ENCODE measurements around the gene ERVK3-1.
A peak's percentile ranks its signal among the peaks of the same experiment; 100 is the strongest.
"Not testable (repeated sequence)": the region's sequence is repeated elsewhere in the genome, so short reads cannot be mapped to it uniquely, and the experiment has no call there.

The ERVK3-1 gene

DNA sequence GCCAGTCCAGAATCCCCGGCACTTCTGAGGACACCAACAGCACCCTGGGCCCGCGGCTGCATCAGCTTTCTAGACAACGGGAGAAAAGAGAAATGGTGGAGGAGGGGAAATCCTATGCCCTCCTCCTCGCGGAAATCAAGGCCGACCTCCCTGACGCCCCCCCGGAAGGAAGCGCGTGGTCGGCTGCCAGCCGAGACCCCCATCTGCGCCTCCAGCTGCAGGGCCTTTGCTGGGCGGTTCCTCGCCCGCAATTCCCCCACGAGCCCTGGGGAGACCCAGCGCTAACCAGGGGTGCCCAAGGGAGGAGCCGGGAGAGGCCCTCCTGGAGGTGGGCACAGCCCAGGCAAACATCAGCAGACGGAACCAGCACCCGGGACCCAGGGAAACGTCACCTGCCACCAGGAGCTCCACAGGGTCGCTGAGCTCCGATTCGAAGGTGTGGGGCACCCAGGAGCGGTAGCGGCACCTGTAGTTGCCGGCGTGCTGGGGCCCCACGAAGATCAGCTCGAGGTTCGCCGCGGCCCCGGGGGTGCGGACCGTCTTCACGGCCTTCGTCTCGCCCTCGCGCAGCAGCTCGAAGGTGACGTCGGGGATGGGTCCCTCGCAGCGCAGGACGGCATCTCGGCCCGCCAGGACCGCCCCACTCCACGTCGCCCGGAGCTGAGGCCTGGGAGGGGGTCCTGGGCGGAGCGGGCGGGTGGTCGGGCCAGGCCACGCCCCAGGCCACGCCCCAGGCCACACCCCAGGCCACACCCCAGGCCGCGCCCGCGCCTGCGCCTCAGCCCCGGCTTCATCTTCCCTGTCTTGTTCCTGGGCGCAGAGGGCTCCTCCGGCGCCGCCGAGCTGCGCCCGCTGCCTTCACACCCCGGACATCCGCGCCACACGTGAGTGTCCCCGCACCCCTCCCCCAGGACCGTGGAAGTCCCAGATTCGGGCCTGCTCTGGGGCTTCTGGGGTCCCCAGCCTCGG, 42.1 kb downstream of the ERVK3-1 start:
- peak; percentile 53 for DNase-seq

- not testable (repeated sequence) for DNase-seq
These were observed 42.9 kb downstream of the ERVK3-1 start for GRCh38 chr19:58348080-58348479.

DNA sequence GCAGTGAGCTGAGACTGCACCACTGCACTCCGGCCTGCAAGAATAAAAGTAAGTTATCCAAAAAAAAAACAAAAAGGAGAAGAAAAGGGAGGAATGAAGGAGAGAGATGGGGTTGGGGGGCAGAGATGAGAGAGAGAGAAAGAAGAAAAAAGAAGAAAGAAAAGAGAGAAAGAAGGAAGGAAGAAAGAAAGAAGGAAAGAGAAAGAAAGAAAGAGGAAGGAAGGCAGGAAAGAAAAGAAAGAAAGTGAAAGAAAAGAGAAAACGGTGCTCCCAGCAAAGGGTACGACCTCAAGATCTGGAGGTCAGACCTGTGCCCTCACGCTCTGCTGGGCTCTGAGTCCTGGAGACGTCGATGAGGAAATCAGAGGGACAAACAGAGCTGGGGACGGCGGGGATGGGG, 44.4 kb downstream of the ERVK3-1 start:
- DNase-seq = no peak

GRCh38 chr19:58350001-58350861, 45.1 kb downstream of the ERVK3-1 start:
- DNase-seq = no peak

- DNase-seq = no peak
These were observed 45.8 kb downstream of the ERVK3-1 start for GRCh38 chr19:58350871-58351557.

DNA sequence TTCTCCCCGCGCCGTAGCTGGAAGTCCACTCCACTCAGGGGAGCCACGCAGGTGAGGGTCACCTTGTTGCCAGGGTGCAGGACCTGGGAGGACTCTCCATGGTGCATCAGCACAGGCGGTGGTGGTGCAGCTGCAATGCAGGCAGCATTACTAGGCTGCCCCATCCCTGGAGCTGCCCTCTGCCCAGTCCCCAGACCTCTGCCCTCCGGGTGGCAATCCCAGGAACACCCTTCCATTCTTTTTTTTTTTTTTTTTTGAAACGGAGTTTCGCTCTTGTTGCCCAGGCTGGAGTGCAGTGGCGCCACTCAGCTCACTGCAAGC, 46.3 kb downstream of the ERVK3-1 start:
- no peak for DNase-seq

DNA sequence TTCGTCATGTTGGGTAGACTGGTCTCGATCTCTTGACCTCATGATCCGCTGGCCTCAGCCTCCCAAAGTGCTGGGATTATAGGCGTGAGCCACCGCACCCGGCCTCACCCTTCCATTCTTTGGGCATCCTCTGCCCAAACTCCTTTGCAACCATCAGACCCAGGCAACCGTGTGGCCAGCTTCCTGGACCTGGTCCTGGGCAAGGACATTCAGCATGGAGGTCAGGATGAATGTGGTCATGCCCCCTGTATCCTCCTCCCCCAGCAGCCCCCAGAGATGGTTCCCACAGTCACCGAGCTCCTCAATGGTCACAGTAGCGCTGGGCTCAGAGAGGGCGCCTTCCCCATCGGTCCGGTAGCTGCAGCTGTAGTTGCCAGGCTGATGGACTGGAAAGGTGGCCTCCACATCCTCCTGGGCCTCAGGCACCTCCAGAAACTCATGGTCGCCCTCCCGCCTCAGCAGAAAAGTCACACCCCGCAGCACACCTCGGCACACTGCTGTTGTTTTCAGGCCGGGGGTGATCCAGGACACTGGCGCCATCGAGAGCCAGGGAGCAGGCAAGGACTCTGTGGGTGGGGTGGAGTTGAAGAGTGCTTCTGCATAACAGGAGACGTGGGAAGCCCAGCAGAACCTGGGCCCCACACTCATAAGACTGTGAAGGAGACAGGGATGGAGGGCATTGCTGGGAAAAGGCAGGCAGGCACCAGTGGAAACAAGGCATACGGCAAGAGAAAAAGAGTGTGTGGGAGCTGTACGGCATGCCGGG, 47.0 kb downstream of the ERVK3-1 start:
- no peak for DNase-seq

DNA sequence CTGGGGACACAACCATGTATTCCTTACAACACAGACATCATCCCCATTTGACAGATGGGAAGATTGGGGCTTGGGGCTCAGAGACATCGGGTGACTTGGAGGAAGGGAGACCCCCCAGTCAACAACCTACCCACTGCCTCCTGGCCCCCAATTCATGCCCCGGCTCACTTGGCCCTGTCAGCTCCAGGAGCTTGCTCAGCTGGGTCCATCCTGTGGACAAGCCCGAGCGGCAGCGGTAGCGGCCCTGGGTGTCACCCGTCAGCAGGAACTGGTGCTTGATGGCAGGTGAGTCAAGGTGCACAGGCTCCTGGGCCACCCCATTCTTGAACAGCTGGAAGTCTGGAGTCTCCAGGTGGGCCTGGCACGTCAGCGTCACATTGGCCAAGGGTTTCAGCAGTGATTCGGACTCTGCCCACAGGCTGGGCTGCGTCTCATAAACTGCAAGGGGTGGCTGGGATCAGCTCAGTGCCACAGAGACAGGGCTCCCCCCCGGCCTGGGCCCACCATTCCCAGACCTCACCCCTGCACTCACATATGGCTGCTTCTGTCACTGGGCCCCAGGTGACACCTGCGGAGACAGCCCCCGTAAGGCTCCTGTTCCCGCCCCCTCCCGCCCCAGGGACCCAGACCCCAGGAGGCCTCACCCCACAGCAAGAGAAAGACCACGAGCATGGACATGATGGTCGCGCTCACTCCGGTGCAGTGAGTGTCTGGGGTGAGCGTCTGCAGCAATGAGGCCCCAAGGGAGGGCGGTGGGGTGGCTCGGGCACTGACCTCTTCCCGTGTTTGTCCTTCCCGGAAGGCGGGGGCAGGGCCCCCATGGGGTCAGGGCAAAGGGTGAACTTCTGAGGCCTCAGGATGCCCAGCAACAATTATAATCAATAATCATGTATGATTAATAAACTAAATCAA, 47.8 kb downstream of the ERVK3-1 start, which contains the start of gene A1BG:
TSS of gene A1BG (minus strand) at position 733 of the 912 bp plus-strand sequence. CDS start at position 678, 55 bp downstream.
- no peak for DNase-seq

- DNase-seq = no peak
These were observed 48.7 kb downstream of the ERVK3-1 start for GRCh38 chr19:58353717-58354477.

DNA sequence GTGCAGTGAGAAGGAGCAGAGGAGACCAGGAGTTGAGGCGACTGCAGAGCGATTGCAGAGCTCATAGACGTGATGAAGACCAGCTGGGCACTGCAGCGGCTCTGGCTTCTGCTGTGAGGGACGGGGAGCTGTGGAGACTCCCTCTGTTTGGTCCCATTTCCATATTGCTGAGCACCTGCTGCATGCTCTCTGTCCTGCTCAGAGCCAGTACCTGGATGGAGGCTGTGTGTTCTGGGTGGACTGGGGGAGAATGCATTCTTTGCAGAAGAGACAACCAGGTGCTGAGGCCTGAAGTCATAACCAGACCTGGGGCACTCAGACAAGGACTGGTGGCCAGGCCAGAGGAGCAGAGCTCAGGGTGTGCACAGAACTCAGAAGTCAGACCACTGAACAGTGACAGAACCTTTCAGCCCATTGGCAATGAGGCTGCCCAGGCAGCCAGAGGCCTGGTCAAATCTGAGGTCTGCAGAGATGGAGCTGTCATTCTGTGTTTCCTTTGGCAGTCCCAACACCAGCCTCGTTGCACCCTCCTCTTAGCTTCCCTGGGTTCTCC, 49.4 kb downstream of the ERVK3-1 start:
- no peak for DNase-seq

DNA sequence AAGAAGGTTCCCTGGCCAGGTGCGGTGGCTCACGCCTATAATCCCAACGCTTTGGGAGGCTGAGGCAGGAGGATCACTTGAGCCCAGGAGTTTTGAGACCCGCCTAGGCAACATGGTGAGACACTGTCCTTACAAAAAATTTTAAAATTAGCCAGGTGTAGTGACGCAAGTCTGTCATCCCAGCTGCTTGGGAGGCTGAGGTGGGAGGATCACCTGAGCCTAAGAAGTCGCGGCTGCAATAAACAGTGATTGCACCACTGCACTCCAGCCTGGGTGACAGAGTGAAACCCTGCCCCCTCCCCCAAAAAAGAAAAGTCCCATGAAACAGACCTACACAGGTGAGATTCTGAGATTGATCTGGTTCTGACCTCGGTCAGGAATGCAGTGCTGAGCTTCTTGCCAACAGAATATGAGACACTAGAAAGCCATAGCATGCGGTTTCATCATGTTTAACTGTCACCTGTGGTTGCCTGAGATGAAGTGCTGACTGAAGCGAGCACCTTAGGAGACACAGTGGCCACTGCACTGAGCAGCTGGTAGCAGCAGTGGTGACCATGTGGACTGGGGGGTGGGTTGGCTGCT, 50.1 kb downstream of the ERVK3-1 start:
- DNase-seq = no peak

DNA sequence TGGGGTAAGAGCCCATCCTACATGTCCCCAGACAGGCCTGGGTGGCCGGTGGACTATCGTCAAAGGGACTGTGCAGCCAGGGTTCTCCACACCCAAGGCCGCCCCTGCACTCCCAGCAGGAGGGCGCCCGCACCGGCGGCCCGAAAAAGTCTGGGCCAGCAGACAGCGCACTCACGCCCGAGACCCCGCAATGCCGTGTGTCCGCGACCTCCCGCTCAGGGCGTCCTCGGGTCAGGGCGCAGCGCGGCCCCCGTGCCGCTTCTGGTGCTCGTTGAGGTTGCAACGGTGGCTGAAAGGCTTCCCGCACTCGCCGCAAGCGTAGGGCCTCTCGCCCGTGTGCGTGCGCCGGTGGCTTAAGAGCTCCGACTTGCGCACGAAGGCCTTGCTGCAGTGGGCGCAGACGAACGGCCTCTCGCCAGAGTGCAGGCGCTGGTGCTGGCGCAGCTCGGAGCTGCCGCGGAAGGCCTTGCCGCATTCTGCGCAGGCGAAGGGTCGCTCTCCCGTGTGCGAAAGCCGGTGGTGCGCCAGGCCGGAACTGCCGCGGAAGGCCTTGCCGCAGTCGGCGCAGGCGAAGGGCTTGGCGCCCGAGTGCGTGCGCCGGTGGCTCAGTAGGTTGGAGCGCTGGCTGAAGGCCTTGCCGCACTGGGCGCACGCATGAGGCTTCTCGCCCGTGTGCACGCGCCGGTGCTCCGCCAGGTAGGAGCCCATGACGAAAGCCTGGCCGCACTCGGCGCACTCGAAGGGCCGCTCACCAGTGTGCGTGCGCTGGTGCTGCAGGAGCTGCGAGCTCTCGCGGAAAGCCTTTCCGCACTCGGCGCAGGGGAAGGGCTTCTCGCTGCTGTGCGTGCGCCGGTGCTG, 51.0 kb downstream of the ERVK3-1 start:
- peak; percentile 53 for DNase-seq

DNA sequence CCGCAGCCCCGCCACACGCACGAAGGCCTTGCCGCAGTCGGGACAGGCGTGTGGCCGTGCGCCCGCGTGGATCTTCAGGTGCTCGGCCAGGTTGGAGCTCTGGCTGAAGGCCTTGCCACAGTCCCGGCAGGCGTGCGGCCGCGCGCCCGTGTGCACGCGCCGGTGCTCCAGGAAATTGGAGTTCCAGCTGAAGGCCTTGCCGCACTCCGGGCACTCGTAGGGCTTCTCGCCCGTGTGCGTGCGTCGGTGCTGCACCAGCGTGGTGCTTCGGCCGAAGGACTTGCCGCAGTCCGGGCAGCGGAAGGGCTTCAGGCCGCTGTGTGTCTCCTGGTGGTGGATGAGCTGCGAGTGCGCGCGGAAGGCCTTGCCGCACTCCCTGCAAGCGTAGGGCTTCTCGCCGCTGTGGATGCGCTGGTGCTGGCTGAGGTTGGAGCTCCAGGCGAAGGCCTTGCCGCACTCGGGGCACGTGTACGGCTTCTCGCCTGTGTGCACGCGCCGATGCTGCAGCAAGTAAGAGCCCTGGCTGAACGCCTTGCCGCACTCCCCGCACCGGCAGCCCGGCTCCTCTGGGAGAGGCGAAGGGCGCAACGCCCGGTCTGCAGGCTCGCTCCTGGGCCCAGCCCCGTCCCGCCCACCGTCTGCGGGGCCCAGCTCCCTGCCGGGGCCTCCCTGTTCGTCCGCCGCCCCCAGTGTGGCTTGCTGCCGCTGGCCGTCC, 51.7 kb downstream of the ERVK3-1 start:
- DNase-seq = no peak

DNA sequence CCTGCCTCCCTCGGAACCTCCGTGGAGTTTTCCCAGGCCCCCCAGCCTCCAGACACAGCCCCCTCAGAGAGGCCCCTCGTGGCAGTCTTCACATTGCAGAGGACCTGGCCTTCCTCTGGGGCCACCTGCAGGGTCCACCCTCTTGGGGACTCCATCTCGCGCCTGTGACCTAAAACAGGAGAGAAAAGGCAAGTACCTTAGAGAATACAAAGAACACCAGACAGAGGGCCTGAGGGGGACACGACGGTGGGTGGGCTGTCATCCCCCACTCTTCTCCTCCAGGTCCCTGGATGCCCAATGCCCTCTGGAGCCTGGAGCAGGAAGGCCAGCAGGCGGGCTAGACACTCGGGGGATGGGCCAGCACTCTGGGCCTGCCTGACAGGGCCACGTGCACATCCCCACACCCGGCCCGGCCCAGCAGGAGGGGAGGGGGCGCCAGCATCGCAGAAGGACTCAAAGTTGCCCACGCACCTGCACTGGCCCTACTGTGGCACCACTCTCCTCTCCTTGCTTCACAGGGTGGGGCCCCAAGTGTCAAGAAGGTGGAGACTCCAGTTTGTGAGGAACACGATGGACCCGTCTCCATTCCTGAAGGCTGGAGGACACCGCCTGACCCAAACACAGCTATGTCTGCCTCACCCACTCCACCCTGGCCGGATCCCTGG, 52.4 kb downstream of the ERVK3-1 start:
- DNase-seq = no peak

GRCh38 chr19:58361900-58362271, 56.7 kb downstream of the ERVK3-1 start:
- DNase-seq = peak; percentile 55

- DNase-seq = peak; percentile 97
These were observed 57.3 kb downstream of the ERVK3-1 start, which contains the start of gene ZNF497 for GRCh38 chr19:58362272-58362994. TSS of gene ZNF497 (minus strand) at chr19:58362751. CDS start at chr19:58357635, 5,116 bp downstream.

DNA sequence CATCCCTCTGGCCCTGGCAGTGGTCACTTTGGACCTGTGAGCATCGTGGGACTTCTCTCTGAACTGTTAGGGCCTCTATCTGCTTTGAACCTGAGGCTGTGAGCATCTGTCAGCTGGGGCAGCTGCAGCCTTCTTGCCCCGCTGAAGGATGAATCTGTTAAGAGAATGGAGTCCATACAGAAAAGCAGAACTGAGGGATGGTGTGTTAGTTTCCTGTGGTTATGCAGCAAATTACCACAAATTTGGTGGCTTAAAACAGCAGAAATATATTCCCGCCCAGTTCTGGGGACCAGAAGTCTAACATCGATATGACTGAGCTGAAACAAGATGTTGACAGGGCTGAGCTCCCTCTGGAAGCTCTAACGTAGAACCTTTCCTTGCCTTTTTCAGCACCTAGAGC, 59.0 kb downstream of the ERVK3-1 start:
- no peak for DNase-seq

Data from activated naive CD4-positive, alpha-beta T cell treated with anti-CD3 and anti-CD28 coated beads, Interleukin-2, amount 50 U/mL, for 16 hours (primary cell).